ENCODE results near the gene LRRC19.

LRRC19 gene

DNA sequence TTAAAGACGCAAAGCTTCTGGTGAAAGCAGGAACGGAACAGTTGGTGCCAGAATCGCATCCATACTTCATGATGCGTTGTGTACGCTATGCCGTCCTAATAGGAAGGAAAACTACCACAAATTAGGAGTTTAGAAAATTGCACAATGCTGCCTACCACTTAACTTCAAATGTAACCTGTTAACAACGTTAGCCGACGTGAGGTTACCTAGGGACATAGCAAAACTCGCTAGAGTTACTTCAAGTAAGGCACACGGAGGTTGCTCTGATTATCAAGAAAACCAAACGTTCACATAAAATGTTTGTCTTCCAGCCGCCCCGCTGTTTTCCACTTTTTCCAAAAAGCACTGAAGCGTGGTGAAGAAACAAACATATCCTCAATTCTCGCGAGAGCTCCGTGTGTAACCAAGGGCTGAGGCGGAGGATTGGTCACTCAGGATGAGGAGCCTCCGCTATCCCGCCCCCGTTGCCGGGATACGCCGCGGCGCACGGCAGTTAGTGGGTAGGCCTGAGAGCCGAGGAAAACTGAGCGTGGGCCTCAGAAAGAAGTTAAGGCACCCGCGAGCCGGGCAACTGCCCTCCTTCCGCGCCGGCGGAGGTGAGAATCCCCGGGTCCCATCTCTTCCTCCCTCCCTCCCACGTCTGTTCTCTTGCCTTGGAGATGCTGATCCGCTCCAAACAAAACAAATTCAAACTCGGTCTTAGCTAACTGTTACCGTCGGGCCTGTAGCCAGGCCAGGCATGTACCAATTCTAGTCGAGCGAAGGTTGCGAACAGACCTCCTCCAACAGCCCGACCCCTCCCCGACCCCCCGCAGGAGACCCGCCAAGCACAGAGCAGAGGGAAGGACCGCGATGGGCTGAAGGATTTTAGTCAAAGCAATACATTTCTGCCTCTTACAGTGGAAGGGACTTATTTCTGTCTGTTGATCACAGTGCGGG lies 49.3 kb downstream of the LRRC19 start, which contains the start of gene IFT74:
Gene IFT74, plus strand, starts transcription at position 492 of the 939 bp plus-strand sequence. CDS start 5,556 bp downstream, outside the sequence.
- peak; percentile 98 for DNase-seq (ENCODE audit: low spot score)

DNA sequence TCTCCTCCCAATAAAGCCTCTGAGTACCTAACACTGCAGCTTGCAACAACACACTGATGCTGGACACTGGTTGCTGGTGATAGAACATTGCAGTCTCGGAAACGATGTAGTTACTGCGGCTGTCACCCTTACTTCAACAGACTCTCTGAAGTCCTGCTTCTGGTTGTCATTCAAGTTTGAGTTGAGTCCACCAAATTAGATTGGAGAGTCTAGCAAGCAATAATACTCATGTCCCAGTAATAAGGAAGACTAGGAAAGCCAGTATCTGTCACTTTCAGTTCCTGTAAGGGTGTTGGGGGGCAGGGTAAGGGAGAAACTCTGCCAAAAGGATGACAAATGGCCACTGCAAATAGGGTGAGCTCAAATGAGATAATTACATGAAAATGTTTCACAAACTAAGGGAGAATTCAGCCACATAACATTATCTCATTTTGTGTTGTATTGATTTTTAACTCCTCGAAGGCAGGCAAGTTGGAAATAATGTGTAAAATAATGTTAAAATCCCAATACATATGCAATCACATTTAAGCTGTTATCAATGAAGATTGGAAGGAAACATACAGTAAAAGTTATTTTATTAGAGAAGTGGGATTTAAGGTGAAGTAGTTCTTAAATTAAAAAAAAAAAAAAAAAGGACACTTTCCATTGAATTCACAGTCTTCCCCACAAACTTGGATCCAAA lies 50.1 kb downstream of the LRRC19 start:
- peak; percentile 71 for DNase-seq (ENCODE audit: low spot score)

DNA sequence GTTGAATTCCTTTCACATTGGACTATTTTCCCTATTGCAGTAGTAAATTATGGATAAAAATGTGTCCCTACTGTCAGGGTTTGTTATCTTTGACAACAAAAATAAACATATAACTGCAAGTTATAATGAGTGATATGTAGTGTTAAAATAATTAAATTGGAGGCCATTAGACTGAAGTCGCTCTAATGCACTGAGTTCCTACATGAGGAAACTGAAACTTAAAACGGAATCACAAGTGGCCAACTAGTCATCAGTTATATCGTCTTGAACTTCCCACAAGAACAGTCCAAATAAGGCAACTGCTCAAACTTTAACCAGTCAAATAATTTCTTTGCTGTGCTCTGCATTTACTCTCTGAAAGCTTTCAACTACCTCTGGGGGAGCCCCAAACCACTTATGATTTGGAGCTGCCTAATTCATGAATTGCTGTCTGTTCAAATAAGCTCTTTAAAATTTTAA lies 51.4 kb downstream of the LRRC19 start:
- peak; percentile 17 for DNase-seq (ENCODE audit: low spot score)

DNA sequence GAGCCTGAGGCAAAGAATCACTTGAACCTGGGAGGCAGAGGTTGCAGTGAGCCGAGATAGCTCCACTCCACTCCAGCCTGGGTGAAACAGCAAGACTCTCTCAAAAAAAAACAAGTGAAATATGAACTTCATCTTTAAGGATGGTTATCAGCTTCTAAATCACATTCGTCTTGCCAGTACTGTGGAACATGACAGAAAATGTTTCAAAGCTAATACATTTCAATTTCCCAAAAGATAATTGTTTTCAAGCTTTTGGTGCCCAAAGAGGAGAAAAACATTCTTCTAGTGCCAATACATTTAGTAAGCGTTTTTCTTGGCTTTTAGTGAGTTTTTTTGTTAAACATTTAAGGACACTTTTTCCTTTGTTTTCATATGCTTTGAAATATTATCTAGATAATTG lies 53.7 kb downstream of the LRRC19 start:
- no peak for DNase-seq (ENCODE audit: low spot score)

DNA sequence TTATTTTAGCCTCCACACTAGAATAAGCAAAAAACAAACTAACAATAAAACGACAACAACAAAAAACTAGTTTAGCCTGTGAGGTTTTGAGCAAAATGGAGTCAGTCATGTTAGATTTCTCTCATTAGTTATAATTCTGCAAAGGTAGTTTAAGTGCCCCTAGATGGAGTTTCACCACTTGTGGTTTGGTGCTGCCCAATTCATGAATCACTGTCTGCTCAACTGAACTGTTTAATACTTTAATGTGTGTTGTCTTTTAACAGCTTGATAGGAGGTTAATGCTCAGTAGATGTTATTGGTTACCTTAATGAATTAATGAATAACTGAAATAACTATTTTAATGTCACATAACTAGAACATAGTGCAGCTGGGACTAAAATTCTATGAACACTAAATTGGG lies 55.0 kb downstream of the LRRC19 start:
- no peak for DNase-seq (ENCODE audit: low spot score)

DNA sequence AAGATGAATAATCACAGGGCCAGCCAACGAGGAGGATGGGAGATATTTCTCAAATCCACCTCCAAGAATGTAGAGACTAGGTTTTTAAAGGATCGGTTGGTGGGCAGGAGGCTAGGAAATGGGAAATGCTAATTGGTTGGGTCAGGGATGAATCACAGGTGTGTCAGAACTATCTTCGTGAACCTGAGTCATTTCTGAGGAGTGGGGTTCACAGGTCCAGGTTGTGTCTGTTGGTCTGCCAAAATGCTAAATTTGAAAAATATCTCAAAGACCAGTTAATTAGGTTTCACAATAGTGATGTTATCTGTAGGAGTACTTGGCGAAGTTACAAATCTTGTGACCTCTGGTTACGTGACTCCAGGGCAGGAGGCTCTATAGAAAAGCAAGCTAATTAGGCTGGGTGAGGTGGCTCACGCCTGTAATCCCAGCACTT lies 55.8 kb downstream of the LRRC19 start:
- DNase-seq (ENCODE audit: low spot score) = no peak

DNA sequence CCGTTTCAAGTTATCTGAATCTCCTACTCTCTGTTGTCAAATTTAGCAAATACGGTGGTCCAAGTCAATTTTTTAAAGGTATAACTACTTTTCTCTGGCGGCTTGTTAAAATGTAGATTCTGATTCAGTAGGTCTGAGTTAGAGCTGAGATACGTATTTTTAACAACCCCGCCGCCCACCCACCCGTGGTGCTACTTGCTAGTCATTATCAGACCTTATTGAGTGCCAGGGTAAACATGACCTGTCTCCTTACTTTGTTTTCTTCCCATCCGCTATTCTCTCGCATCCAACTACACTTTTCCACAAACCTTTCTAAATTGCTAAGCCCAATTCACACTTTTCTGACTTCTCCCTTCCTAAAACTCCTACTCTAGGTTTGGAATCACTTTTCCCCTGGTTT lies 57.7 kb downstream of the LRRC19 start:
- no peak for DNase-seq (ENCODE audit: low spot score)

DNA sequence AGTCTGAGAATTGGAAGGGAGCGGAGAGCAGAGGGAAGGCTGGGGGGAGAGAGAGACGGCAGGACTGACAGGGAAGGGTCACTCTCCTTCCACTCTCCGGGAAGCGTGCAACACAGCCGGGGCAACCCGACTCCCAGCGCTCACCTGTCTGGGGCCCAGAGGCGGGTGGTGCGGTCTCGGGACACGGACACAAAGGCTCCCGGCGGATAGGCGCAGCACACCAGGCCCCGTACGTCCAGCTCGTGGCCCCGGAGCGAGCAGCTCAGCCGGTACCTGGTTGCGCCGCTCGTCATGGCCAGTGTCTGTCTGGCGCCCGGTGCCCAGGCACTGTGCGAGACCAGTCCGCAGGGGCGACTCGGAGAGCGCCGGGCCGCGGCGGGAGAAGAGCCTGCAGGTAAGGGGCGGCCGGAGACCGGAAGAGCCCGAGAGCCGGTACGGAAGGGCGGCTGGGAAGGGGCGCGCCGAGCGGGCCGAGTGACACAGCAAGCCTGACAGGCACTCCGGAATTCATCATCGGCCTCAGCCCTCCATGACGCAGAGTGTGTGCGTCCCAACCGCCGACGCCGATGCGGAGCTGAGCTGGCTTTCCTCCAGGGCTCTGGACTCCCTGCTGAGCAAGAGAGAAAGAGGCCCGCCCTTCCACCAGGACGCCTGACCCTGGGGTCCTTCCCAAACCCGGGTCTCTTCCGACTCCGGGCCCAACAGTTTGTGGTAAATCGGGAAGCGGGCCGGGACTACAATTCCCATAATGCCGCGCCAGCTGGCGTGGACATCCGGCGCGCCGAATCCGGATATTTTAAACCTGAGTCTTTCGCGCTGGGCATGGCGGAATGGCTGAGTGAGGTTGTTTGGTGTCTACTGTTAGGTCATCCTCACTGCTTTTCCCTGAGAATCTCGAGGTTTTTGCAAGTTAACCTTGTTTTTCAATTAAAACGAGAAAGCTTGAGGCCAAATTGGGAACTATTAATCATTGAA lies 58.4 kb downstream of the LRRC19 start, which contains the start of gene PLAA:
Gene PLAA, minus strand, starts transcription at position 490 of the 975 bp plus-strand sequence. Its CDS starts 197 bp downstream, at position 293.
- peak; percentile 88 for DNase-seq (ENCODE audit: low spot score)

DNA sequence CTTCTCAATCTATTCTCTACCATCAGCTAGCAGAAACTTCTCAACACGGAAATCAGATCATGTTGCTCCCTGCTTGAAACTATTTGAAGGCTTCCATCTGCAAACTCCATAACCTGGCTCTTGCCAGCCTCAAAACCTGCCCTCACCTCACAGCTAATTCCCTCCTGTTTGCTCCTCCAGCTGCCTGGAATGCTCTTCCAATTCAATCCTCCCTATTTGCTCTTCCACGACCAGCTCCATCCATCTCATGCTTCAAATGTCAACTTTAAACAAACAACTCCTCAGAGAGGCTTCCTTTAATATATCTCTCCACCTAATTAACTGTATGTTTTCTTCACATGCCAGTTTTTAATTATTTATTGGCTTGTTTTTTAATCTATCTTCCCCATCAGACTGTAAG lies 59.9 kb downstream of the LRRC19 start:
- DNase-seq (ENCODE audit: low spot score) = no peak
